Upper lobe of left lung (tissue), 4 donors: ENCODE results near the gene PAQR7.

ENCODE experiments used
- CTCF ChIP-seq, 6 experiments: fragments of 450-650 bp in 4 of 6; fragments of 200-600 bp in 2 of 6; sonication (generic) in 2 of 6; IDR thresholded peaks; one replicate each; pipeline ENCODE4 v1.5.1; 2016 to 2019; ENCODE audit warnings: antibody characterized with exemption in 6 of 6
- EP300 ChIP-seq, 4 donors: sonication (generic); formaldehyde crosslinking; IDR thresholded peaks; one replicate each; pipeline ENCODE4 v1.5.1; 2017; ENCODE audit warnings: antibody characterized with exemption in 4 of 4, control low read depth in 2 of 4
- POLR2A ChIP-seq, 4 donors: fragments of 450-650 bp; IDR thresholded peaks; one replicate each; pipeline ENCODE4 v1.5.1; 2016 to 2017; ENCODE audit warnings: antibody characterized with exemption in 4 of 4, mild to moderate bottlenecking in 2 of 4
- POLR2AphosphoS5 ChIP-seq, 2 donors: sonication (generic); formaldehyde crosslinking; IDR thresholded peaks; one replicate each; pipeline ENCODE4 v1.5.1; 2017; ENCODE audit warnings: antibody characterized with exemption in 2 of 2

- no peak for TF ChIP-seq POLR2A (IDR thresholded peaks at IDR 0.05)
- no peak for TF ChIP-seq CTCF (IDR thresholded peaks at IDR 0.05)
- TF ChIP-seq EP300 (IDR thresholded peaks at IDR 0.05): no peak
- no peak for TF ChIP-seq POLR2AphosphoS5 (IDR thresholded peaks at IDR 0.05)
Observed at GRCh38 chr1:25816112-25816718, 59.3 kb downstream of the PAQR7 start.
